Tibial artery (tissue), 4 donors: ENCODE data around the gene LLGL1.

Source experiments
- DNase-seq, 2 donors: peaks; one replicate each; pipeline ENCODE4 v3.0.0-alpha.2; 2019
- H3K27ac ChIP-seq, 2 donors: fragments of 200-600 bp; sonication (generic) in 1 of 2; 1 replicate in 1 of 2; 2 replicates in 1 of 2; pipeline ENCODE4 v1.5.1; 2018 to 2019; ENCODE audit warnings: mild to moderate bottlenecking in 1 of 2
- H3K27me3 ChIP-seq, 2 donors: fragments of 200-600 bp; sonication (generic) in 1 of 2; one replicate each; pipeline versions ENCODE4 v1.5.1 to v1.6.0; 2016 to 2019
- H3K36me3 ChIP-seq, 3 donors: fragments of 200-600 bp; sonication (generic) in 2 of 3; one replicate each; pipeline ENCODE4 v1.5.1; 2016 to 2019; ENCODE audit warnings: mild to moderate bottlenecking in 2 of 3
- H3K4me1 ChIP-seq, 4 donors: fragments of 200-600 bp; sonication (generic) in 2 of 4; 1 replicate in 3 of 4; 2 replicates in 1 of 4; pipeline ENCODE4 v1.5.1; 2016 to 2019
- H3K4me3 ChIP-seq, 2 donors: fragments of 200-600 bp; sonication (generic) in 1 of 2; 1 replicate in 1 of 2; 2 replicates in 1 of 2; pipeline ENCODE4 v1.5.1; 2018 to 2019; ENCODE audit warnings: mild to moderate bottlenecking in 2 of 2
- H3K9me3 ChIP-seq, 3 donors: fragments of 200-600 bp; sonication (generic) in 1 of 3; one replicate each; pipeline ENCODE4 v1.5.1; 2016 to 2019
- intact Hi-C: fragments of 100-400 bp; cut with DNase I; formaldehyde crosslinking; loops from one replicate; pipeline ENCODE4 v1.15.0; 2023; ENCODE audit warnings: low total_unique reads
- TF ChIP-seq, protein P1 (sequence below), 2 experiments: fragments of 200-600 bp in 1 of 2; fragments of 450-650 bp in 1 of 2; IDR thresholded peaks; one replicate each; pipeline ENCODE4 v1.5.1; 2017 to 2019; ENCODE audit warnings: antibody characterized with exemption in 2 of 2, mild to moderate bottlenecking in 1 of 2, moderate library complexity in 1 of 2

LLGL1 gene

GRCh38 chr17:18250259-18250658 is 24.8 kb downstream of the LLGL1 start:
- H3K4me1 ChIP-seq, result peaks cover 0 to 24% (median 0%) of the 10 kb centered on the region in 4 donors
- intact Hi-C loops, result no loop called here
- peaks cover 81 to 100% (median 97%) of the 10 kb centered on the region in 3 donors for H3K36me3 ChIP-seq
- H3K4me3 ChIP-seq, result no peak overlapping the region
- TF ChIP-seq, protein P1, sequence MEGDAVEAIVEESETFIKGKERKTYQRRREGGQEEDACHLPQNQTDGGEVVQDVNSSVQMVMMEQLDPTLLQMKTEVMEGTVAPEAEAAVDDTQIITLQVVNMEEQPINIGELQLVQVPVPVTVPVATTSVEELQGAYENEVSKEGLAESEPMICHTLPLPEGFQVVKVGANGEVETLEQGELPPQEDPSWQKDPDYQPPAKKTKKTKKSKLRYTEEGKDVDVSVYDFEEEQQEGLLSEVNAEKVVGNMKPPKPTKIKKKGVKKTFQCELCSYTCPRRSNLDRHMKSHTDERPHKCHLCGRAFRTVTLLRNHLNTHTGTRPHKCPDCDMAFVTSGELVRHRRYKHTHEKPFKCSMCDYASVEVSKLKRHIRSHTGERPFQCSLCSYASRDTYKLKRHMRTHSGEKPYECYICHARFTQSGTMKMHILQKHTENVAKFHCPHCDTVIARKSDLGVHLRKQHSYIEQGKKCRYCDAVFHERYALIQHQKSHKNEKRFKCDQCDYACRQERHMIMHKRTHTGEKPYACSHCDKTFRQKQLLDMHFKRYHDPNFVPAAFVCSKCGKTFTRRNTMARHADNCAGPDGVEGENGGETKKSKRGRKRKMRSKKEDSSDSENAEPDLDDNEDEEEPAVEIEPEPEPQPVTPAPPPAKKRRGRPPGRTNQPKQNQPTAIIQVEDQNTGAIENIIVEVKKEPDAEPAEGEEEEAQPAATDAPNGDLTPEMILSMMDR (IDR thresholded peaks at IDR 0.05), result no peak
- H3K27ac ChIP-seq, result no peak overlapping the region
- H3K27me3 ChIP-seq, result no peaks in the 10 kb centered on the region
- no peak for DNase-seq
- H3K9me3 ChIP-seq, result no peaks in the 10 kb centered on the region

- Histone ChIP-seq H3K9me3 (no peaks in the 10 kb centered on the region), H3K27ac (no peak overlapping the region), H3K27me3 (no peaks in the 10 kb centered on the region), H3K4me1 (peaks cover 0 to 24% (median 0%) of the 10 kb centered on the region in 4 donors), H3K36me3 (peaks cover 79 to 100% (median 97%) of the 10 kb centered on the region in 3 donors), H3K4me3 (no peak overlapping the region)
- intact Hi-C loops, result no loop called here
- DNase-seq, result no peak
- TF ChIP-seq, protein P1 (IDR thresholded peaks at IDR 0.05), result no peak
Measured at GRCh38 chr17:18250708-18251107, 25.3 kb downstream of the LLGL1 start.

- intact Hi-C loops, result no loop called here
- Histone ChIP-seq H3K27me3 (no peaks in the 10 kb centered on the region), H3K4me1 (peaks cover 0 to 26% (median under 1%) of the 10 kb centered on the region in 4 donors), H3K27ac (no peak overlapping the region), H3K36me3 (peaks cover 78 to 100% (median 97%) of the 10 kb centered on the region in 3 donors), H3K9me3 (no peaks in the 10 kb centered on the region), H3K4me3 (no peak overlapping the region)
- TF ChIP-seq, protein P1 (IDR thresholded peaks at IDR 0.05), result no peak
- DNase-seq, result no peak
Measured at GRCh38 chr17:18251204-18251603, 25.8 kb downstream of the LLGL1 start.

DNA sequence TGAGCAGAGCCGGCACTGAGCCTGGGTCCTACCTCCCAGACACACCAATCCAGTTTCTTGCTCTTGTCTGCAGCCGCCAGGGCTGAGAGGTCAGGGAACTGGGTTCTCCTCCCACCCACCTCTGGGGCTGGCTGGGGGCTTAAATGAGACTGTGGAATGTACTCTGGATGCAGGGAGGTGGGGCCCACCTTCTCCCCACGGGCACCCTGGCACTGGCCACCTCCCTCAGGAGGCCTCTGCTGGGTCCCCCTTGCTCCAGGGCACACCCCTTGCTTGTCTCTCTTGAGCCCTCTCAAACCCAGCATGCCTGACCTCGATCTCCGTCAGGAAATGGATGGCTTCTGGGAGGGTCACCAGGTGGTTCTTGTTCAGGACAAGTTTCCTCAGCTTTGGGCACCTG is 26.7 kb downstream of the LLGL1 start:
- TF ChIP-seq, protein P1 (IDR thresholded peaks at IDR 0.05), result no peak
- H3K36me3 ChIP-seq, result peaks cover 70 to 98% (median 93%) of the 10 kb centered on the region in 3 donors

DNA sequence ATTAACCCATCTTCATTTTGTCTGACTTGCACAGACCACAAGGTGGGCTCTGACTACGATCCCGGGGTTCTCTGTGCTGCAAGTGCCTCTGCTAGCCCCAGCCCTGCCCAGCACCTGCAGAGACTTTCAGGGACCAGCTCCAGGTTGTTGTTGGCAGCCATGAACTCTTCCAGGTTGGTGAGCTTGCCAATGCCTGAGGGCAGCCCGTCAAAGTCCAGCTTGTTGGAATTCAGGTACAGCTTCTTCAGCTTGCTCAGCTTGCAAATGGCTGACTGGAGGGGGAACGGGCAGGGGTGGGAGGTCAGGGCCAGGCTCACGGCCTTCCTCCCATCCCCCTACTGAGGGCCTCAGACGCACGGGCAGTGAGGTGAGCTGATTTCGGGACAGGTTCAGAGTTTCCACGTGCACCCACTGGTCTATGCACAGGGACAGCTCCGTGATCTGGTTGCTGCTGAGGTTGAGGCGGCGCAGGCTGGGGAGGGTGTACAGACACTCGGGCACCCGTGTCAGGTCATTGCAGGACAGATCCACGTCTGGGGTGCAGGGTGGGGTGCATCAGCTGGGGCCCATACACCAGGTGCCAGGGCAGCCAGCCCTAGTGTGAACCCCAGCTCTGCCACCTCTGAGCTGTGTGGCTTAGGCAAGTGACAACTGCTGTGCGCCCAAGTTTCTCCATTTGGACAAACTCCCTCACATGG is 27.9 kb downstream of the LLGL1 start:
- no peak overlapping the region for H3K4me3 ChIP-seq
- H3K27me3 ChIP-seq, result no peaks in the 10 kb centered on the region
- H3K36me3 ChIP-seq, result peaks cover 64 to 86% (median 82%) of the 10 kb centered on the region in 3 donors
- no peaks in the 10 kb centered on the region for H3K9me3 ChIP-seq
- H3K4me1 ChIP-seq, result peaks cover 0 to 31% (median 15%) of the 10 kb centered on the region in 4 donors
- TF ChIP-seq, protein P1 (IDR thresholded peaks at IDR 0.05), result no peak
- DNase-seq, result no peak
- intact Hi-C loops, result no loop called here
- H3K27ac ChIP-seq, result no peak overlapping the region

More for the DNA sequence above, 26.7 kb downstream of the LLGL1 start:
- Histone ChIP-seq H3K4me3 (no peak overlapping the region), H3K9me3 (no peaks in the 10 kb centered on the region), H3K27me3 (no peaks in the 10 kb centered on the region), H3K4me1 (peaks cover 0 to 35% (median 9%) of the 10 kb centered on the region in 4 donors), H3K27ac (no peak overlapping the region)
- no peak for DNase-seq
- intact Hi-C loops, result no loop called here
